ENCODE data around the gene DSCAML1. TPM values are rescaled to one million over a fixed set of nuclear protein-coding genes. Genes with fewer than 3 reads are reported as not detected.
A peak's percentile ranks its signal among the peaks of the same experiment; 100 is the strongest.

Gene DSCAML1
- total RNA-seq, 1 experiment from 2014 or later: not detected

DNA sequence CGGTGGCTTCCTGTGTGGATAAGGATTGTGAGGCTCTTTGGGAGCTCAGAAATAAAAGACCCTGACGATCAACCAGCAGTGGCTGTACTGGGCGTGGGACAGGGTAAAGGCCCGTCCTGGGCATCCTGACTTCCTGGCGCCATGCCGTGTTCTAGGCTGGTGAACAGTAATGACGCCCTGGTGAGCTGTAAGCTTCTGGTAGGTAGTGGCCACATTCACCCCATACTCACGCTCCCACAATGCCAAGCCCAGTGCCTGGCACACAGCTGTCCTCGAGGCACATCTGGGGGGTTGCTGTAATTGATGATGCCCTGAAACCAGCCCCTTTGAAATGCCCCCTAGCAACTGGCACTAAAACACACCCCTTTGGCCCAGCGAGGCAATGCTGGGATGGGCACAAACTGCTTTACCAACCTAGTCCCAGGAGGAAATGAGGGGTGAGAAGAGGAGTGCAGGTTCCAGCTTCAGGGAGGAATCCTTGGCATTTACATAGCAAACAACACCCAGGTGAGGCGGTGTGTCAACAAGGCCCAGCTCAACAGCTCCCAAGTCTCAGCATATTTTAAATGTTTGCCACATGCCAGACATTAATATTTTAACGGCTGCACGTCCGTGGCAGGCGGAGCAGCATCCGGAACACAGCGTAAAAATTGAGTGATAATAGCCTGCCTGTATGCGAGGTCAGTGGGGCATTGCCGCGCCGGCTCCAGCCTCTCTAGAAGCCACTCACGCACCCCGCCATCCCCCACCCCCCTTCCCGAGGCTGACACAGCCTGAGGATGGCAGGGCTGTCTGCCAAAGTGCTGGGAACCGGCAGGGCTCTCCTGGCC lies 79.3 kb downstream of the DSCAML1 start:
- Histone ChIP-seq H3K4me2 (ENCODE audit: low read length) (peak overlapping the region; percentile 63), H4K20me1 (ENCODE audit: low read length) (no peaks in the 10 kb centered on the region), H3K4me1 (ENCODE audit: insufficient read depth, low read length) (peaks cover 10% of the 10 kb centered on the region), H3K27me3 (ENCODE audit: low read length) (peaks cover 91% of the 10 kb centered on the region), H3K9me3 (ENCODE audit: low read length) (no peaks in the 10 kb centered on the region), H3K4me3 (ENCODE audit: low read length) (peak overlapping the region; percentile 30; the same call in 1 of the 2 replicates), H3F3A (ENCODE audit: low read length, unreplicated experiment) (no peaks in the 10 kb centered on the region), H3K27ac (ENCODE audit: low read length) (no peak overlapping the region), H3K9ac (ENCODE audit: low read length) (no peak overlapping the region), H2AFZ (ENCODE audit: low read length) (peak overlapping the region; percentile 51), H3K36me3 (ENCODE audit: low read depth, low read length) (no peaks in the 10 kb centered on the region), H3K9me2 (replicated peaks; ENCODE audit: low read length) (no peaks in the 10 kb centered on the region), H3K79me2 (ENCODE audit: low read length) (no peaks in the 10 kb centered on the region)
- TF ChIP-seq EZH2 (IDR thresholded peaks at IDR 0.05; ENCODE audit: low read length, unreplicated experiment) (no peak), CTCF (conservative IDR thresholded peaks at IDR 0.05; ENCODE audit: low read depth, low read length) (no peak), EZH2phosphoT487 (IDR thresholded peaks at IDR 0.05; ENCODE audit: borderline replicate concordance, low read length) (no peak)
- intact Hi-C loops (cut with micrococcal nuclease): no loop called here
- CTCF ChIA-PET: no interaction called here
- POLR2A ChIA-PET (ENCODE audit: unreplicated experiment): no interaction called here
- peak; percentile 57 for DNase-seq
- BruUV-seq (replicated peaks): no TSS peak
- ATAC-seq: peak; percentile 65

GRCh38 chr11:117716521-117717440 lies 80.2 kb downstream of the DSCAML1 start:
- Histone ChIP-seq H4K20me1 (ENCODE audit: low read length) (no peaks in the 10 kb centered on the region), H3K4me2 (ENCODE audit: low read length) (no peak overlapping the region), H3K27ac (ENCODE audit: low read length) (no peak overlapping the region), H3K9ac (ENCODE audit: low read length) (no peak overlapping the region), H3K27me3 (ENCODE audit: low read length) (peaks cover 91% of the 10 kb centered on the region), H3F3A (ENCODE audit: low read length, unreplicated experiment) (no peaks in the 10 kb centered on the region), H3K9me3 (ENCODE audit: low read length) (no peaks in the 10 kb centered on the region), H3K4me1 (ENCODE audit: insufficient read depth, low read length) (peaks cover 10% of the 10 kb centered on the region), H3K9me2 (replicated peaks; ENCODE audit: low read length) (no peaks in the 10 kb centered on the region), H2AFZ (ENCODE audit: low read length) (no peak overlapping the region), H3K4me3 (ENCODE audit: low read length) (no peak overlapping the region), H3K36me3 (ENCODE audit: low read depth, low read length) (no peaks in the 10 kb centered on the region), H3K79me2 (ENCODE audit: low read length) (no peaks in the 10 kb centered on the region)
- ChIA-PET CTCF (no interaction called here), POLR2A (ENCODE audit: unreplicated experiment) (no interaction called here)
- BruUV-seq (replicated peaks): no TSS peak
- DNase-seq (no peak), ATAC-seq (no peak)
- TF ChIP-seq EZH2phosphoT487 (IDR thresholded peaks at IDR 0.05; ENCODE audit: borderline replicate concordance, low read length): no peak
- intact Hi-C loops (cut with micrococcal nuclease): no loop called here

GRCh38 chr11:117715801-117716200 lies 81.2 kb downstream of the DSCAML1 start:
- POLR2A ChIA-PET (ENCODE audit: unreplicated experiment): no interaction called here
- Histone ChIP-seq H3K9me3 (ENCODE audit: low read length) (no peaks in the 10 kb centered on the region), H3K36me3 (ENCODE audit: low read depth, low read length) (no peaks in the 10 kb centered on the region), H3K4me3 (ENCODE audit: low read length) (no peak overlapping the region), H2AFZ (ENCODE audit: low read length) (no peak overlapping the region), H3K4me2 (ENCODE audit: low read length) (no peak overlapping the region), H3K9ac (ENCODE audit: low read length) (no peak overlapping the region), H4K20me1 (ENCODE audit: low read length) (no peaks in the 10 kb centered on the region), H3F3A (ENCODE audit: low read length, unreplicated experiment) (no peaks in the 10 kb centered on the region), H3K27me3 (ENCODE audit: low read length) (peaks cover 94% of the 10 kb centered on the region), H3K4me1 (ENCODE audit: insufficient read depth, low read length) (peaks cover 10% of the 10 kb centered on the region), H3K27ac (ENCODE audit: low read length) (no peak overlapping the region), H3K9me2 (replicated peaks; ENCODE audit: low read length) (no peaks in the 10 kb centered on the region), H3K79me2 (ENCODE audit: low read length) (no peaks in the 10 kb centered on the region)
- CTCF ChIA-PET: no interaction called here
- ATAC-seq (no peak), DNase-seq (no peak)
- no TSS peak for BruUV-seq (replicated peaks)
- intact Hi-C loops (cut with micrococcal nuclease): no loop called here
- no peak for TF ChIP-seq EZH2phosphoT487 (IDR thresholded peaks at IDR 0.05; ENCODE audit: borderline replicate concordance, low read length)
- TF ChIP-seq CTCF (conservative IDR thresholded peaks at IDR 0.05; ENCODE audit: low read depth, low read length): no peak
- TF ChIP-seq EZH2 (IDR thresholded peaks at IDR 0.05; ENCODE audit: low read length, unreplicated experiment): no peak
